GM19043 (cell line): ENCODE measurements around the gene MBD3L3.
"Not testable (repeated sequence)": the region's sequence is repeated elsewhere in the genome, so short reads cannot be mapped to it uniquely, and the experiment has no call there.

Experiments used
- ATAC-seq: cut with Tn5 transposase; IDR thresholded peaks from one replicate; pipeline ENCODE4 v1.9.1; 2021; ENCODE audit warnings: low read depth; ENCODE audit not compliant: unreplicated experiment

MBD3L3 gene

DNA sequence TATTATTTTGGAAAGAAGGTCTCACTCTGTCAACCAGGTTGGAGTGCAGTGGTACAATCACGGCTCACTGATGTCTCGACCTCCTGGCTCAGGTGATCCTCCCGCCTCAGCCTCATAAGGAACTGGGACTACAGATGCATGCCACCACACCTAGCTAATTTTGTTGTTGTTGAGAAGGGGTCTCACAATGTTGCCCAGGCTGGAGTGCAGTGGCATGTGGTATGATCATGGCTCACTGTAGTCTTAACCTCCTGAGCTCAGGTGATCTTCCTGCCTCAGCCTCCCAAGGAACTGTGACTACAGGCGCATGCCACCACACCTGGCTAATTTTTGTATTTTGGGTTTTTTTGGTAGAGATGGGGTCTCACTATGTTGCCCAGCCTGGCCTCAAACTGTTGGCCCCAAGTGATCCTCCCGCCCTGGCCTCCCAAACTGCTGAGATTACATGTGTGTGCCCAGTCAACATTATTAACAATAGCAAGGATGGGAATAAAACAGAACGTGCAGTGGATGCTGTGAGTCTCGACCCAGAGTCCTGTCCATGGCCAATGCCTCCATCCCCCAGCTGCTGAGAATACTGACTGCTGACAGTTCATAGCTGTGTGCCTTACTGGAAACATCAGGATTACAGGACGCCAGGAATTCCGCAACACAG is 5.4 kb upstream of the MBD3L3 start:
- ATAC-seq: no peak

DNA sequence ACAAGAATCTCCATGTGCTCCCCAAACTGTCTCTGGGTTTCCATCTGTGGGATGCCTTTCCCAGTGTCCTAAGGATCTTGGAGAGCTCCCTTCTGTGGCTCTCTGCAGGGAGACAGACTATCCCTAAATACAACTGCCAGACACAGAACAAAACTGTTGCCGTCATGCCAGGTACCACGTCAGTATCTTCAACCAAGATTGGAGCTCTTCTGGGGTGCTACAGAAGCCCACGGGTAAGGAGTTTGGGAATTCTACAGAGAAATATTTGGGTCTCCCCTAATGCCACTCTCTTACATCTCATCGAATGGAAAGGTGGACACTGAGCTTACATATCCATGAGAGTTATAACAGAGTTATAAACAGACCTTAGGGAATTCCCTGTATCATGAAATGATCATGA is 4.9 kb upstream of the MBD3L3 start:
- no peak for ATAC-seq

DNA sequence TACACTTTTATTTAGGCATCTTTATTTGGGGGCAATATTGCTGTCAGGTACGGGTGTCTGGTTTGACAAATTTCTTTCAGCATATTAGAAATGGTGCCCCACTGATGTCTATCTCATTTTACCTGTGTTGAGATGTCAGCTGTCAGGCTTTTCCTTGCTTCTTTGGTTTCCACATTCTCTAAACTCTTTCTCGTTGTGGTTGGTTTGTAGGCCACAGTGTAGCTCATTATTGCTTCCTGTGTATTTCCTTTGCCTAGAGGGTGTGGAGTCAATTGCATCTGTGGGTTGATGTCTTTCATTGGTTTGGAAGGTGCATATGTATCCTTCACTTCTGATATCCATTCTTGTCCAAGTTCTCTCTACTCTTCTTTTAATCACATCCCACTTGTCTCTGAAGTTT is 1.5 kb upstream of the MBD3L3 start:
- not testable (repeated sequence) for ATAC-seq

DNA sequence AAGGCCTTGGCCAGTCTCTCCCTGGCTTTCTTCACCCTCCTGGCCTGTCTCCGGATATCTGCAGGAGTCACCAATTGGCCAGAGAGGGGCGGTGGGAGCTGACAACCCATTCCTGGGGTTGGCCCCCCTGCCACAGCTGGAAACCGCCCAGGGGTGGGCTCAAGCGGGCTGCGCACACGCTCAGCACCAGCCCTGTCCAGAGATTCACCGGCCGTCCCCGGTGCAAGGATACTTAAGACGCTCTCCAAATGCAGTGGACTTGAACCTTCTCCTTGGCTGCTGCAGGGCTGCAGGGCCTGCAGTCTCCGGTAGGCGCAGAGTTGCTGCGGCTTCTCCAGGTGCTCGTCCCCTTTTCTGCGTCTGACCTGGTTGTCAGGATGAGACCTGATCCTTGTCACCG is 2.1 kb downstream of the MBD3L3 start:
- not testable (repeated sequence) for ATAC-seq

DNA sequence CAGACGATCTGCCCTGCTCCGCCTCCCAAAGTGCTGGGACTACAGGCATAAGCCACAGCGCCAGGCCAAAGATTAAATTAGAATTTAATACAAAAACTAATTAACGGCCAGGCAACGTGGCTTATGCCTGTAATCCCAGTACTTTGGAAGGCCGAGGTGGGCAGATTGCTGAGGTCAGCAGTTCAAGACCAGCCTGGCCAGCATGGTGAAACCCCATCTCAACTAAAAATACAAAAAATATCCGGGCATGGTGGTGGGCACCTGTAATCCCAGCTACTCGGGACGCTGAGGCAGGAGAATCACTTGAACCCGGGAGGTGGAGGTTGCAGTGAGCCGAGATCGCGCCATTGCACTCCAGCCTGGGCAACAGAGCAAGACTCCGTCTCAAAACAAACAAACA is 2.8 kb downstream of the MBD3L3 start:
- ATAC-seq: not testable (repeated sequence)

DNA sequence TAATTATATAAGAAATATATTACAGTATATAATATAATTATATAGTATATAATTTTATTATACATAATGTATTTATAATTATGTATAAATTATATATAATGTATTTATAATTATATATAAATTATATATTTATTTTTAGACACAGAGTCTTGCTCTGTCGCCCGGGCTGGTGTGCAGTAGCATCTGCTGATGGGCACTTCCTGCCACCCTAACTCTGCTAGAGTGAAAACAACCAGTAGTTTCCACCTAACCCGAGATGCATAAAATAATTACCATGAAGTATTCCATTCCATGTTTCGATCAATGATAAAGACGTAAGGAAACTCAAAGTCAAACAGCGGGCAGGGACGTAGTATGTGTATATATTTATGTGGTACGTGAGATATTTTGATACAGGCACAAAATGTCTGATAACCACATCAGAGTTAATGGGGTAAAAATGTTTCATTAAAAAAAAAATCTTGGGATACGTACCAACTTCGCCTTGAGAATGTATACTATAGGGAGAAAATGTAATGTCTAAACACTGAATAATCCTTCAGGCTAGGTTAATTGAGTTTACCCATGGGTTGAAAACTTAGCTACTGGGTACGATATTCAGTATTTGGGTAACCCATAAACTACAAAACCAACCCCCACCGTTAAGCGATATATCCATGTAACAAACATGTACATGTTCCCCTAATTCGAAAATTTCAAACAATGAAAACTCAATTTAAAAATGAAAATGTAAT is 3.7 kb downstream of the MBD3L3 start:
- ATAC-seq: not testable (repeated sequence)

DNA sequence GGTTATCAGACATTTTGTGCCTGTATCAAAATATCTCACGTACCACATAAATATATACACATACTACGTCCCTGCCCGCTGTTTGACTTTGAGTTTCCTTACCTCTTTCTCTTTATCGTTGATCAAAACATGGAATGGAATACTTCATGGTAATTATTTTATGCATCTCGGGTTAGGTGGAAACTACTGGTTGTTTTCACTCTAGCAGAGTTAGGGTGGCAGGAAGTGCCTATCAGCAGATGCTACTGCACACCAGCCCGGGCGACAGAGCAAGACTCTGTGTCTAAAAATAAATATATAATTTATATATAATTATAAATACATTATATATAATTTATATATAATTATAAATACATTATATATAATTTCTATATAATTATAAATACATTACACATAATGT is 5.6 kb downstream of the MBD3L3 start:
- ATAC-seq: not testable (repeated sequence)

DNA sequence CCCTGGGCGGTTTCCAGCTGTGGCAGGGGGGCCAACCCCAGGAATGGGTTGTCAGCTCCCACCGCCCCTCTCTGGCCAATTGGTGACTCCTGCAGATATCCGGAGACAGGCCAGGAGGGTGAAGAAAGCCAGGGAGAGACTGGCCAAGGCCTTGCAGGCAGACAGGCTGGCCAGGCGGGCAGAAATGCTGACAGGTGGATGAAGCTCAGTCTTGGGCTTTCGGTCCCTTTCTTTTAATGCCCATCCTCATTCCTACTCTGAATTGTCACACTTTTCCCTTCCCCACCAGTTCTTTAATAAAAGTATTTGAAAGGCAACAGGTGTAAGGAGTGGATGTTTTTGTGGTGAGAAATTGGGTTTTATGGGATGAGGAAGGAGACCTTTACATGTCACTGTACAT is 7.1 kb downstream of the MBD3L3 start:
- not testable (repeated sequence) for ATAC-seq

DNA sequence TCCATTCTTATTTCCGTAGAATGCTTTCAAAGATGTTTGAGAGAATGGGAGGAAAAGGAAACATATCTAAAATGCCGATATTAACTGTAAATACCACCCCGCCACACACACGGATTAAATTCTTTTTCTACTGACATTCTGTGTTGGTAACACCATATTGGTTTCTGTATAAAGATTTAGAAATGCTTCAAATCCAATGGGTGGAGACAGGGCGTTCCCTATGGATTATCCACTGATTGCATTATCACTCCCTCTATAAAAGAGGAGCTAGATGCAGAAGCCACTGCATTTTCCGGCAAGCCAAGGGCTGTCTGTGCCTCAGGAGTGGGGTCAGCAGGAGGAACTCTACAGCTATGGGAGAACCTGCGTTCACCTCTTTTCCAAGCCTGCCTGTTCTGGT is 9.5 kb downstream of the MBD3L3 start, which contains the start of gene MBD3L2:
Gene MBD3L2, plus strand, starts transcription at position 301 of the 400 bp plus-strand sequence. Its CDS starts 53 bp downstream, at position 354.
- not testable (repeated sequence) for ATAC-seq

DNA sequence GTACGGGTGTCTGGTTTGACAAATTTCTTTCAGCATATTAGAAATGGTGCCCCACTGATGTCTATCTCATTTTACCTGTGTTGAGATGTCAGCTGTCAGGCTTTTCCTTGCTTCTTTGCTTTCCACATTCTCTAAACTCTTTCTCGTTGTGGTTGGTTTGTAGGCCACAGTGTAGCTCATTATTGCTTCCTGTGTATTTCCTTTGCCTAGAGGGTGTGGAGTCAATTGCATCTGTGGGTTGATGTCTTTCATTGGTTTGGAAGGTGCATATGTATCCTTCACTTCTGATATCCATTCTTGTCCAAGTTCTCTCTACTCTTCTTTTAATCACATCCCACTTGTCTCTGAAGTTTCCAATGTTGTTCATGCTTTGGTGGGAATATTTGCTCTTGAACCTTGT is 16.9 kb downstream of the MBD3L3 start:
- ATAC-seq: not testable (repeated sequence)

DNA sequence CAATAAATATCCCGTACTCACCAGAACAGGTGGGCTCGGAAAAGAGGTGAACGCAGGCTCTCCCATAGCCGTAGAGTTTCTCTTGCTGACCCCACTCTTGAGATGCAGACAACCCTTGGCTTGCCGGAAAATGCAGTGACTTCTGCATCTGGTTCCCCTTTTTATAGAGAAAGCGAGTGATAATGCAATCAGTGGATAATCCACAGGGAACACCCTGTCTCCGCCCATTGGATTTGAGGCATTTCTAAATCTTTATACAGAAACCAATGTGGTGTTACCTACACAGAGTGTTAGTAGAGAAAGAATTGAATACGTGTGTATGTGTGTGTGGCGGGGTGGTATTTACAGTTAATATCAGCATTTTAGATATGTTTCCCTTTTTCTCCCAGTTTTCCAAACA is 18.4 kb downstream of the MBD3L3 start, which contains the start of gene MBD3L4:
Gene MBD3L4, minus strand, starts transcription at position 101 of the 400 bp plus-strand sequence. Its CDS starts 35 bp downstream, at position 66.
- not testable (repeated sequence) for ATAC-seq

DNA sequence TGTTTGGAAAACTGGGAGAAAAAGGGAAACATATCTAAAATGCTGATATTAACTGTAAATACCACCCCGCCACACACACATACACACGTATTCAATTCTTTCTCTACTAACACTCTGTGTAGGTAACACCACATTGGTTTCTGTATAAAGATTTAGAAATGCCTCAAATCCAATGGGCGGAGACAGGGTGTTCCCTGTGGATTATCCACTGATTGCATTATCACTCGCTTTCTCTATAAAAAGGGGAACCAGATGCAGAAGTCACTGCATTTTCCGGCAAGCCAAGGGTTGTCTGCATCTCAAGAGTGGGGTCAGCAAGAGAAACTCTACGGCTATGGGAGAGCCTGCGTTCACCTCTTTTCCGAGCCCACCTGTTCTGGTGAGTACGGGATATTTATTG is 28.2 kb downstream of the MBD3L3 start, which contains the start of gene MBD3L5:
Gene MBD3L5, plus strand, starts transcription at position 301 of the 400 bp plus-strand sequence. Its CDS starts 34 bp downstream, at position 335.
- ATAC-seq: not testable (repeated sequence)

DNA sequence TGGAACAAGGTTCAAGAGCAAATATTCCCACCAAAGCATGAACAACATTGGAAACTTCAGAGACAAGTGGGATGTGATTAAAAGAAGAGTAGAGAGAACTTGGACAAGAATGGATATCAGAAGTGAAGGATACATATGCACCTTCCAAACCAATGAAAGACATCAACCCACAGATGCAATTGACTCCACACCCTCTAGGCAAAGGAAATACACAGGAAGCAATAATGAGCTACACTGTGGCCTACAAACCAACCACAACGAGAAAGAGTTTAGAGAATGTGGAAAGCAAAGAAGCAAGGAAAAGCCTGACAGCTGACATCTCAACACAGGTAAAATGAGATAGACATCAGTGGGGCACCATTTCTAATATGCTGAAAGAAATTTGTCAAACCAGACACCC is 29.7 kb downstream of the MBD3L3 start:
- ATAC-seq: not testable (repeated sequence)

DNA sequence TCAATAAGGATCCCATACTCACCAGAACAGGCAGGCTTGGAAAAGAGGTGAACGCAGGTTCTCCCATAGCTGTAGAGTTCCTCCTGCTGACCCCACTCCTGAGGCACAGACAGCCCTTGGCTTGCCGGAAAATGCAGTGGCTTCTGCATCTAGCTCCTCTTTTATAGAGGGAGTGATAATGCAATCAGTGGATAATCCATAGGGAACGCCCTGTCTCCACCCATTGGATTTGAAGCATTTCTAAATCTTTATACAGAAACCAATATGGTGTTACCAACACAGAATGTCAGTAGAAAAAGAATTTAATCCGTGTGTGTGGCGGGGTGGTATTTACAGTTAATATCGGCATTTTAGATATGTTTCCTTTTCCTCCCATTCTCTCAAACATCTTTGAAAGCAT is 37.1 kb downstream of the MBD3L3 start, which contains the start of gene MBD3L2B:
Gene MBD3L2B, minus strand, starts transcription at position 101 of the 400 bp plus-strand sequence. Its CDS starts 34 bp downstream, at position 67.
- not testable (repeated sequence) for ATAC-seq

DNA sequence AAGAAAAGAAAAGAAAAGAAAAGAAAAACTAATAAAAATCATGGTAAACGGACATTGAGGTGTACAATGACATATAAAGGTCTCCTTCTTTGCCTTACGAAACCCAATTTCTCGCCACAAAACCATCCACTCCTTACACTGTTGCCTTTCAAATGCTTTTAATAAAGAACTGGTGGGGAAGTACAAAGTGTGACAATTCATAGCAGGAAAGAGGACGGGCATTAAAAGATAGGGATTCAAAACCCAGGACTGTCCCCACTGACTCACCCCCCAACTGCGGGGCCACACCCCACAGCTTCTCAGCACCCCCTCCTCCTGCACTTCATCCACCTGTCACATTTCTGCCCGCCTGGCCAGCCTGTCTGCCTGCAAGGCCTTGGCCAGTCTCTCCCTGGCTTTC is 39.6 kb downstream of the MBD3L3 start:
- no peak for ATAC-seq

DNA sequence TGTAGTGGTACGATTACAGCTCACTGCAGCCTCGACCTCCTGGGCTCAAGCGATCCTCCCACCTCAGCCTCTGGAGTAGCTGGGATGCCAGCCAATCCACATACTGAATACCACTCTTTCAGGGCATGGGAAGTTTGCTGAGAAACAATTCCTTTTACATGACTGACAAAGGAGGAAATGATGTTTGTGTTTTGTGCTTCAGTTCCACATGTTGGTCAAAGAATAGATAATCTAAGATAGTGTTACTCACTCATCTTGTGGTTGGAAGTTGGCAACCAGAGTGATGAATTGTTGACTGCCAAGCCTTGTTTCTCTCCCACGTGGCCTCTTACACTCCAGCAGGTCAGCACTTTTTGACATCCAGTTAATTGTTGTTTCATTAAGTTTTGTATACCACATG is 44.8 kb downstream of the MBD3L3 start:
- no peak for ATAC-seq

DNA sequence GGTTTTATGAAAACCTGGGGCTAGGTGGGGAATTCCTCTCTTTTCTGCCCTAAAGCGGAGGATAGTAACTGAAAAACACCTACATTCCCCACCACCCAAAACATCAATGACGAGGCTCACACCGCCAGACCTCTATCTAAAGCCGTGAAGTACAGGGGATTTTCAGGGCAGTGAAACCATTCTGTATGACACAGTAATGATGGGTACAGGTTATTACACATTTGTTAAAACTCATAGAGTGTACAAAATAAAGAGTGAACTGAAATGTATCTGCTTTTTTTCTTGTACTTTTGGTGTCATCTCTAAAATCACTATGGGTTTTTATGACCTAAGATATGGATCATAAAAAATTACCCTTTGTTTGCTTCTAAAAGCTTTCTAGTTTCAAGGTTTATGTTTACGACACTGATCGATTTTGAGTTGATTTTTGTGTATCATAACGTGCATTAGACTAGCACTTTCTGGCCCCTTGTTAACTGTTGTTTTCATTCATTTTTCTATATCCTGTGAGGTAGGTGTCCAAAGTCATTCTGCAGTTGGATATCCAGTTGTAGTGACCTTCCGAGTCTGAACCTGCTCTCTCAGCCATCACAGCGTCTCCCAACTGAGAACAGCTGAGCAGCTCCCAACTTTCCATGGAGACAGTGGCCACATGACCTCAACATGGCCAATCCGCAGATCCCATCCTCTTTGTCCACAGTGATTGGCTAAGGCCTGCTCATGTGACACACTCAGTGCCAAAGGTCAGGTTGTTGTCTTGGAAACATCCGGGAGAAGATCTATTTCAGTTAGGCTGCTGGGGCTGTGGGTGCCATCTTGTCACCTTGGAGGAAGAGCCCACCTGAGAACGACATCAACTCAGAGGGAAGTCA is 47.5 kb downstream of the MBD3L3 start:
- no peak for ATAC-seq

DNA sequence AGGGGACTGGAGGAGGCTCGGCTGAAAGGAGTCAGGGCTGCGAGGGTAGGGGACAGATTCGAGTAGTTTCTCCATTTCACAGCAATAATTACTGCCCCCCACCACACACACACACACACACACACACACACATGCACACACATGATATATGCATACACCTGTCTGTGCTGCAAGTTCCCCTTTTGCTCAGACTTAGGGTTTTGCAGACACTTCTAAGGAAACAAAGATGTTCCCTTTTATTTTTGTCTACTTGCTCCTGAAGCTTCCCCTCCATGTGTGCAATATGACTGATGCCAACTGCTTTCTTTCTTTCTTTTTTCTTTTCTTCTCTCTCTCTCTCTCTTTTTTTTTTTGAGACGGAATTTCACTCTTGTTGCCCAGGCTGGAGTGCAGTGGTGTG is 50.6 kb downstream of the MBD3L3 start:
- no peak for ATAC-seq
